HUES48 (cell line): ENCODE data around the gene COA5.

Experiments
- H3K27ac ChIP-seq: one replicate; pipeline ENCODE4 v1.7.0; 2013; ENCODE audit warnings: low read depth, low read length, inconsistent platforms
- H3K27me3 ChIP-seq: 2 replicates; pipeline ENCODE4 v1.6.1; 2013; ENCODE audit warnings: mild to moderate bottlenecking, low read length; ENCODE audit not compliant: control insufficient read depth, insufficient read depth
- H3K36me3 ChIP-seq: 2 replicates; pipeline ENCODE4 v1.6.1; 2013; ENCODE audit warnings: low read length; ENCODE audit not compliant: control insufficient read depth, insufficient read depth
- H3K4me1 ChIP-seq: 2 replicates; pipeline ENCODE4 v1.6.1; 2013; ENCODE audit warnings: mild to moderate bottlenecking, low read length; ENCODE audit not compliant: control insufficient read depth, insufficient read depth
- H3K4me3 ChIP-seq: 2 replicates; pipeline ENCODE4 v1.5.1; 2013; ENCODE audit warnings: mild to moderate bottlenecking, low read depth, low read length
- H3K9ac ChIP-seq: 2 replicates; pipeline ENCODE4 v1.6.1; 2013; ENCODE audit warnings: mild to moderate bottlenecking, low read depth, low read length, moderate library complexity
- H3K9me3 ChIP-seq: 2 replicates; pipeline ENCODE4 v1.6.1; 2013; ENCODE audit warnings: low read length; ENCODE audit not compliant: control insufficient read depth, insufficient read depth

The COA5 gene

DNA sequence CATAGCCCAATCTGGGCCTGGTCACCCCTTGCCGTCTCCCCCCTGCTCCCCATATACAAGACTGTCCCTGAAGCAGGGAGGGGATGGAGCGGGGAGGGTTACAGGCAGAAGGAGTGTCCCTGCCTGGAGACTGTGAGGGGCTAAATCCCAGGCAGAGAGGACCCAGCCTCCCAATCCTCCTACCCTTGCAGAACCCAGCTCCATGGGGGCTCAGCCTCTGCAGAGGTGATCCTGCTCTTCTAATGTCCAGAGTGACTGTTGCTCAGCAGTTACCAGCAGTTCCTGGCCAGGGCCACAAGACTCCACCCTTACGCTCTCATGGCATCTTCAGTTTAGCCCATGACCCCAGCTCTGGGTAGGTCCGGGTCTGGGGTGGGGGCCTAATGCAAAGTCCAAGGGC is 58.1 kb downstream of the COA5 start:
- H3K9ac ChIP-seq = no peak overlapping the region
- peaks cover 63% of the 10 kb centered on the region for H3K36me3 ChIP-seq
- H3K4me3 ChIP-seq = no peak overlapping the region
- no peaks in the 10 kb centered on the region for H3K9me3 ChIP-seq
- H3K27ac ChIP-seq = no peak overlapping the region
- H3K27me3 ChIP-seq = no peaks in the 10 kb centered on the region
- no peaks in the 10 kb centered on the region for H3K4me1 ChIP-seq
